Measurements from ENCODE around the gene CSNK2A1. TPM values are rescaled to one million over a fixed set of nuclear protein-coding genes. Genes with fewer than 3 reads are reported as not detected.

The CSNK2A1 gene
- total and polyA plus RNA-seq, 2 donors (not counting 1 experiment from before 2014, with no cell fraction given), result 28.3 to 125 TPM

- no peaks in the 10 kb centered on the region for H3K27me3 Mint-ChIP-seq
- no peaks in the 10 kb centered on the region for H3K79me2 ChIP-seq (ENCODE audit: control insufficient read depth, insufficient read depth, low read length)
- TF ChIP-seq CTCF (IDR thresholded peaks at IDR 0.05) (no peak), EZH2 (IDR thresholded peaks at IDR 0.05; ENCODE audit: borderline replicate concordance, insufficient read depth, low read depth, low read length, poor library complexity, severe bottlenecking) (no peak)
- ChIA-PET POLR2A (no interaction called here), CTCF (no interaction called here)
- no peak for DNase-seq
- intact Hi-C loops (cut with micrococcal nuclease), result no loop called here
- ATAC-seq (ENCODE audit: low read depth), result no peak
- H3K27ac Mint-ChIP-seq, result no peak overlapping the region
- H3K9me3 Mint-ChIP-seq (ENCODE audit: insufficient read depth), result no peaks in the 10 kb centered on the region
- H3K36me3 ChIP-seq (replicated peaks in 1 of 2; ENCODE audit: control extremely low read depth in 1 of 2, control insufficient read depth in 1 of 2, extremely low read depth in 1 of 2, insufficient read depth in 2 of 2, low read length in 1 of 2), result peaks cover 0 to 61% of the 10 kb centered on the region in 2 experiments
- no peak overlapping the region for H3K27ac ChIP-seq (ENCODE audit: low read length in 2 of 2)
- peaks cover 0 to 4% of the 10 kb centered on the region in 2 donors for H3K4me1 ChIP-seq (ENCODE audit: control insufficient read depth in 2 of 2, insufficient read depth in 2 of 2, low read length in 2 of 2)
- no peak overlapping the region for H3K4me3 ChIP-seq (ENCODE audit: control extremely low read depth in 1 of 5, extremely low read depth in 1 of 5, insufficient read depth in 1 of 5, low read depth in 2 of 5, low read length in 4 of 5)
- no peaks in the 10 kb centered on the region for H3K27me3 ChIP-seq (replicated peaks in 1 of 4; ENCODE audit: control extremely low read depth in 1 of 4, control insufficient read depth in 3 of 4, insufficient read depth in 4 of 4, low read length in 3 of 4)
- no peak overlapping the region for H2AFZ ChIP-seq (ENCODE audit: insufficient read depth, low read depth, low read length, poor library complexity, severe bottlenecking)
- no peak overlapping the region for H3K9ac ChIP-seq (ENCODE audit: low read length)
- no peaks in the 10 kb centered on the region for H3K9me3 ChIP-seq (ENCODE audit: control extremely low read depth in 1 of 3, control insufficient read depth in 2 of 3, insufficient read depth in 1 of 3, low read length in 2 of 3)
- 96% methylated on average over 14 of the region's 14 CpGs for WGBS (ENCODE audit: insufficient coverage)
- H3K4me2 ChIP-seq (replicated peaks; ENCODE audit: low read depth, low read length, poor library complexity, severe bottlenecking), result no peak overlapping the region
- H3K4me1 Mint-ChIP-seq, result peaks cover 9% of the 10 kb centered on the region
- H3K4me3 Mint-ChIP-seq, result no peak overlapping the region
- no peaks in the 10 kb centered on the region for H4K20me1 ChIP-seq (ENCODE audit: control insufficient read depth, insufficient read depth, low read length, poor library complexity, severe bottlenecking)
These were observed 115.5 kb downstream of the CSNK2A1 start for GRCh38 chr20:427849-428657.

GRCh38 chr20:427401-427800 lies 116.2 kb downstream of the CSNK2A1 start:
- Histone ChIP-seq H3K27ac (ENCODE audit: low read length in 2 of 2) (no peak overlapping the region), H3K4me1 (ENCODE audit: control insufficient read depth in 2 of 2, insufficient read depth in 2 of 2, low read length in 2 of 2) (no peaks in the 10 kb centered on the region), H3K79me2 (ENCODE audit: control insufficient read depth, insufficient read depth, low read length) (no peaks in the 10 kb centered on the region), H3K4me2 (replicated peaks; ENCODE audit: low read depth, low read length, poor library complexity, severe bottlenecking) (no peak overlapping the region), H3K27me3 (replicated peaks in 1 of 4; ENCODE audit: control extremely low read depth in 1 of 4, control insufficient read depth in 3 of 4, insufficient read depth in 4 of 4, low read length in 3 of 4) (no peaks in the 10 kb centered on the region), H2AFZ (ENCODE audit: insufficient read depth, low read depth, low read length, poor library complexity, severe bottlenecking) (no peak overlapping the region), H4K20me1 (ENCODE audit: control insufficient read depth, insufficient read depth, low read length, poor library complexity, severe bottlenecking) (no peaks in the 10 kb centered on the region), H3K4me3 (ENCODE audit: control extremely low read depth in 1 of 5, extremely low read depth in 1 of 5, insufficient read depth in 1 of 5, low read depth in 2 of 5, low read length in 4 of 5) (no peak overlapping the region), H3K36me3 (replicated peaks in 1 of 2; ENCODE audit: control extremely low read depth in 1 of 2, control insufficient read depth in 1 of 2, extremely low read depth in 1 of 2, insufficient read depth in 2 of 2, low read length in 1 of 2) (peaks cover 0 to 66% of the 10 kb centered on the region in 2 experiments), H3K9me3 (ENCODE audit: control extremely low read depth in 1 of 3, control insufficient read depth in 2 of 3, insufficient read depth in 1 of 3, low read length in 2 of 3) (no peaks in the 10 kb centered on the region), H3K9ac (ENCODE audit: low read length) (no peak overlapping the region)
- H3K9me3 Mint-ChIP-seq (ENCODE audit: insufficient read depth), result no peaks in the 10 kb centered on the region
- H3K4me3 Mint-ChIP-seq, result no peak overlapping the region
- 88% methylated on average over 4 of the region's 4 CpGs for WGBS (ENCODE audit: insufficient coverage)
- POLR2A ChIA-PET, result no interaction called here
- ATAC-seq (ENCODE audit: low read depth), result no peak
- H3K27me3 Mint-ChIP-seq, result no peaks in the 10 kb centered on the region
- H3K27ac Mint-ChIP-seq, result no peak overlapping the region
- DNase-seq, result no peak
- CTCF ChIA-PET, result no interaction called here
- intact Hi-C loops (cut with micrococcal nuclease), result no loop called here
- TF ChIP-seq EZH2 (IDR thresholded peaks at IDR 0.05; ENCODE audit: borderline replicate concordance, insufficient read depth, low read depth, low read length, poor library complexity, severe bottlenecking) (no peak), CTCF (IDR thresholded peaks at IDR 0.05) (no peak)
- peaks cover 7% of the 10 kb centered on the region for H3K4me1 Mint-ChIP-seq
